ENCODE measurements around the gene AKR1C4.
"Not testable (repeated sequence)": the region's sequence is repeated elsewhere in the genome, so short reads cannot be mapped to it uniquely, and the experiment has no call there.

Gene AKR1C4

GRCh38 chr10:5196702-5197113 is at the start of gene AKR1C4:
Gene AKR1C4, plus strand, starts transcription at chr10:5196837. Its CDS starts 31 bp downstream, at chr10:5196868.
- in situ Hi-C loops (cut with MboI; ENCODE audit: low sequenced_read_pairs) = no loop called here

- in situ Hi-C loops (cut with MboI; ENCODE audit: low sequenced_read_pairs) = no loop called here
These were observed 49.8 kb upstream of the AKR1C4 start for GRCh38 chr10:5146920-5147254.

GRCh38 chr10:5147255-5147980 is 49.2 kb upstream of the AKR1C4 start:
- in situ Hi-C loops (cut with MboI; ENCODE audit: low sequenced_read_pairs) = no loop called here

- in situ Hi-C loops (cut with MboI; ENCODE audit: low sequenced_read_pairs) = no loop called here
These were observed 48.5 kb upstream of the AKR1C4 start for GRCh38 chr10:5147981-5148677.

GRCh38 chr10:5148678-5149032 is 48.0 kb upstream of the AKR1C4 start:
- in situ Hi-C loops (cut with MboI; ENCODE audit: low sequenced_read_pairs) = no loop called here

GRCh38 chr10:5151076-5151475 is 45.6 kb upstream of the AKR1C4 start:
- in situ Hi-C loops (cut with MboI; ENCODE audit: low sequenced_read_pairs) = no loop called here

GRCh38 chr10:5155951-5156350 is 40.7 kb upstream of the AKR1C4 start:
- in situ Hi-C loops (cut with MboI; ENCODE audit: low sequenced_read_pairs) = no loop called here

GRCh38 chr10:5157501-5157900 is 39.1 kb upstream of the AKR1C4 start:
- in situ Hi-C loops (cut with MboI; ENCODE audit: low sequenced_read_pairs) = no loop called here

- in situ Hi-C loops (cut with MboI; ENCODE audit: low sequenced_read_pairs) = no loop called here
These were observed 37.5 kb upstream of the AKR1C4 start for GRCh38 chr10:5159126-5159525.

GRCh38 chr10:5163487-5163886 is 33.1 kb upstream of the AKR1C4 start:
- in situ Hi-C loops (cut with MboI; ENCODE audit: low sequenced_read_pairs) = no loop called here

- in situ Hi-C loops (cut with MboI; ENCODE audit: low sequenced_read_pairs) = no loop called here
These were observed 30.9 kb upstream of the AKR1C4 start for GRCh38 chr10:5165738-5166137.

- in situ Hi-C loops (cut with MboI; ENCODE audit: low sequenced_read_pairs) = no loop called here
These were observed 27.7 kb upstream of the AKR1C4 start for GRCh38 chr10:5168897-5169420.

- in situ Hi-C loops (cut with MboI; ENCODE audit: low sequenced_read_pairs) = not testable (repeated sequence)
These were observed 21.1 kb upstream of the AKR1C4 start for GRCh38 chr10:5175581-5175980.

- in situ Hi-C loops (cut with MboI; ENCODE audit: low sequenced_read_pairs) = not testable (repeated sequence)
These were observed 16.1 kb upstream of the AKR1C4 start for GRCh38 chr10:5180503-5180902.

- in situ Hi-C loops (cut with MboI; ENCODE audit: low sequenced_read_pairs) = no loop called here
These were observed 12.7 kb upstream of the AKR1C4 start for GRCh38 chr10:5183923-5184322.

- in situ Hi-C loops (cut with MboI; ENCODE audit: low sequenced_read_pairs) = no loop called here
These were observed 11.5 kb upstream of the AKR1C4 start, which contains the start of gene AKR1C8 for GRCh38 chr10:5184987-5185775. Gene AKR1C8, minus strand, starts transcription at chr10:5185150. Its CDS starts 46 bp downstream, at chr10:5185104.

- in situ Hi-C loops (cut with MboI; ENCODE audit: low sequenced_read_pairs) = no loop called here
These were observed 8.8 kb upstream of the AKR1C4 start for GRCh38 chr10:5187867-5188266.

- in situ Hi-C loops (cut with MboI; ENCODE audit: low sequenced_read_pairs) = no loop called here
These were observed 8.3 kb upstream of the AKR1C4 start for GRCh38 chr10:5188358-5188757.

GRCh38 chr10:5194431-5194830 is 2.2 kb upstream of the AKR1C4 start:
- in situ Hi-C loops (cut with MboI; ENCODE audit: low sequenced_read_pairs) = no loop called here

- in situ Hi-C loops (cut with MboI; ENCODE audit: low sequenced_read_pairs) = no loop called here
These were observed 786 bp upstream of the AKR1C4 start for GRCh38 chr10:5195727-5196374.

- in situ Hi-C loops (cut with MboI; ENCODE audit: low sequenced_read_pairs) = no loop called here
These were observed 1.7 kb downstream of the AKR1C4 start for GRCh38 chr10:5198386-5198785.

Measured in HL-60/S4 (cell line).